ENCODE data around the gene GRM7.

The GRM7 gene

DNA sequence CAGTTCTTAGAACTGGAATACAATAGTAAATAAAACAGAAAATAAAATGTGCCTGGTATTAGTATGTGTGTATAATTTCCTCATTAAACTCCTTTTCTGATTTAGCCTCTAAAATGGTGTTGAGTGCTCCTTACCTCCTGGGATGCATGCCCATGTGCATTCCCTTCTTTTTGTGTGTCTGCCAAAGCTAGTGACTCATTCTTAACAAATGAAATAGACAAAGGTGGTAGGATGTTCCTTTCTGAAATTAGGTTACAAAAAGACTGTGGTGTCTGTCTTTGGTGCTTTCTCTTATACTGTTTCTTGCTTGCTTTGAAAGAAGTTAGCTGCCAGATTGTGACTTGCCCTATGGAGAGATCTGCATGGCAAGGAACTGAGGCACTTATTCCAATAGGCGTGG, 623.7 kb downstream of the GRM7 start:
- no peaks in the 10 kb centered on the region for H3K36me3 ChIP-seq
- TF ChIP-seq, protein P1, sequence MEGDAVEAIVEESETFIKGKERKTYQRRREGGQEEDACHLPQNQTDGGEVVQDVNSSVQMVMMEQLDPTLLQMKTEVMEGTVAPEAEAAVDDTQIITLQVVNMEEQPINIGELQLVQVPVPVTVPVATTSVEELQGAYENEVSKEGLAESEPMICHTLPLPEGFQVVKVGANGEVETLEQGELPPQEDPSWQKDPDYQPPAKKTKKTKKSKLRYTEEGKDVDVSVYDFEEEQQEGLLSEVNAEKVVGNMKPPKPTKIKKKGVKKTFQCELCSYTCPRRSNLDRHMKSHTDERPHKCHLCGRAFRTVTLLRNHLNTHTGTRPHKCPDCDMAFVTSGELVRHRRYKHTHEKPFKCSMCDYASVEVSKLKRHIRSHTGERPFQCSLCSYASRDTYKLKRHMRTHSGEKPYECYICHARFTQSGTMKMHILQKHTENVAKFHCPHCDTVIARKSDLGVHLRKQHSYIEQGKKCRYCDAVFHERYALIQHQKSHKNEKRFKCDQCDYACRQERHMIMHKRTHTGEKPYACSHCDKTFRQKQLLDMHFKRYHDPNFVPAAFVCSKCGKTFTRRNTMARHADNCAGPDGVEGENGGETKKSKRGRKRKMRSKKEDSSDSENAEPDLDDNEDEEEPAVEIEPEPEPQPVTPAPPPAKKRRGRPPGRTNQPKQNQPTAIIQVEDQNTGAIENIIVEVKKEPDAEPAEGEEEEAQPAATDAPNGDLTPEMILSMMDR (IDR thresholded peaks at IDR 0.05; ENCODE audit: low read depth, low read length): no peak
- no peaks in the 10 kb centered on the region for H3K27me3 ChIP-seq (ENCODE audit: insufficient read depth, low read depth, severe bottlenecking)
- H3K4me3 ChIP-seq (ENCODE audit: low read depth, low read length): no peak overlapping the region
- no peaks in the 10 kb centered on the region for H3K9me3 ChIP-seq (ENCODE audit: severe bottlenecking)
- H3K27ac ChIP-seq: no peak overlapping the region
- DNase-seq: no peak

DNA sequence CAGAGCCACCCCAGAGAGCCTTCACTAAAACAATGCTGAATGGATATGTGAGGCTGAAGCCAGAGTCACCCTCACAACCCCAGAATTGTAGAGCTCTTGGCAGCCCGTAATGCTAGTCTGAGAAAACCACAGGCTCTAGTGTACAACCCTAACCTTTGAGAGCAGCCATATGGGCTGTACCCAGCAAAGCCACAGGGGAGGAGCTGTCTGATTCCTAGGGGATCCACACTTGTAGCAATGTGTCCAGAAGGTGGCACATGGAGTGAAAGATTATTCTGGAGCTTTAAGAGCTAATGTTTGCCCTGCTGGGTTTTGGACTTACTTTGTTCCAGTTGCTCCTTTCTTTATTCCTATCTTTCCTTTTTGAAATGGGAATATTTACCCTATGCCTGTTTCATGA, 626.8 kb downstream of the GRM7 start:
- Histone ChIP-seq H3K4me3 (ENCODE audit: low read depth, low read length) (no peak overlapping the region), H3K27ac (no peak overlapping the region), H3K9me3 (ENCODE audit: severe bottlenecking) (no peaks in the 10 kb centered on the region), H3K36me3 (no peaks in the 10 kb centered on the region), H3K27me3 (ENCODE audit: insufficient read depth, low read depth, severe bottlenecking) (no peaks in the 10 kb centered on the region)
- TF ChIP-seq, protein P1 (IDR thresholded peaks at IDR 0.05; ENCODE audit: low read depth, low read length): no peak
- peak; percentile 27 for DNase-seq

- Histone ChIP-seq H3K27ac (no peak overlapping the region), H3K4me3 (ENCODE audit: low read depth, low read length) (no peak overlapping the region), H3K36me3 (no peaks in the 10 kb centered on the region), H3K9me3 (ENCODE audit: severe bottlenecking) (peaks cover 6% of the 10 kb centered on the region), H3K27me3 (ENCODE audit: insufficient read depth, low read depth, severe bottlenecking) (no peaks in the 10 kb centered on the region)
- TF ChIP-seq, protein P1 (IDR thresholded peaks at IDR 0.05; ENCODE audit: low read depth, low read length): no peak
- no peak for DNase-seq
Observed at GRCh38 chr3:7489417-7489816, 628.5 kb downstream of the GRM7 start.

GRCh38 chr3:7498715-7499114, 637.8 kb downstream of the GRM7 start:
- DNase-seq: no peak
- peaks cover 6% of the 10 kb centered on the region for H3K9me3 ChIP-seq (ENCODE audit: severe bottlenecking)
- H3K4me3 ChIP-seq (ENCODE audit: low read depth, low read length): no peak overlapping the region
- TF ChIP-seq, protein P1 (IDR thresholded peaks at IDR 0.05; ENCODE audit: low read depth, low read length): no peak
- H3K27ac ChIP-seq: no peak overlapping the region
- H3K36me3 ChIP-seq: no peaks in the 10 kb centered on the region
- no peaks in the 10 kb centered on the region for H3K27me3 ChIP-seq (ENCODE audit: insufficient read depth, low read depth, severe bottlenecking)

GRCh38 chr3:7503431-7503830, 642.5 kb downstream of the GRM7 start:
- no peak overlapping the region for H3K27ac ChIP-seq
- TF ChIP-seq, protein P1 (IDR thresholded peaks at IDR 0.05; ENCODE audit: low read depth, low read length): no peak
- no peaks in the 10 kb centered on the region for H3K36me3 ChIP-seq
- no peaks in the 10 kb centered on the region for H3K9me3 ChIP-seq (ENCODE audit: severe bottlenecking)
- no peak for DNase-seq
- no peaks in the 10 kb centered on the region for H3K27me3 ChIP-seq (ENCODE audit: insufficient read depth, low read depth, severe bottlenecking)
- H3K4me3 ChIP-seq (ENCODE audit: low read depth, low read length): no peak overlapping the region
